ENCODE results near the gene CHST1.

The CHST1 gene

DNA sequence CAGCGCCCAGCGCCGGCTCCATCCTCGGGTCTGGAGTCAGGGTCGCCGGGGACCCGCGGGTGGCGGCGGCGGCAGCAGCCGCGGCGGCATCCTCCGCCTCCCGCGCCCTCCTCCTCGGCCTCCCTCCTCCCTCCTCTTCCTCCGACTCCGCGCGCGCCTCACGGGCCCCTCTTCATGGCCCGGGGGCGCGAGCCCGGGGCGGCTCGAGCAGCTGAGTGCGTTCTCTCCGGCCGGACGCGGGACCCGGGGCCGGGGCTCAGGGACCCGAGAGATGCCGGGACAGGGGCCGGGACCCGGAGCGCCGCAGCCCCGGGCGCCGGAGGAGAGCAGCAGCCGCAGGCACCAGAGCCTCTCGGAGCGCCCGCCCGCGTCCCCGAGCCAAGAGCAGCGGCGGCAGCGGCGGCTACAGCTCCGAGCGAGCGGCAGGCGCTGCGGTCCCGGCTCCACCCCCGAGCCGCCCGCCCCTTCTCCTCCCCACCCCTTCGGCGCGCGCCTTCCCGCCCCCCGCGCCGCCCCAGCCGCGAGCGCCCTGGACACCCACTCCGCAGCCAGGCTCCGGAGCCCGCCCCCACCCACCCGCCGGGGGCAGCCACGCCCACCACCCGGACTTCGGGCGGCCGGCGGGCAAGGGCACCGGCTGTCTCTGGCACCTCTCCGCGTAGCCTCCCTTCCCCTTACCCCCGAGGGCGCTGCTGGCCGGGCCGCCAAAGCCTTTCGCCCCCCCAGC is at the start of gene CHST1:
Gene CHST1 (minus strand): TSS at position 417 of the 727 bp plus-strand sequence. CDS start 14,699 bp downstream, outside the sequence.
- DNase-seq, result no peak

GRCh38 chr11:45713573-45713972 is 48.2 kb upstream of the CHST1 start:
- DNase-seq, result no peak

DNA sequence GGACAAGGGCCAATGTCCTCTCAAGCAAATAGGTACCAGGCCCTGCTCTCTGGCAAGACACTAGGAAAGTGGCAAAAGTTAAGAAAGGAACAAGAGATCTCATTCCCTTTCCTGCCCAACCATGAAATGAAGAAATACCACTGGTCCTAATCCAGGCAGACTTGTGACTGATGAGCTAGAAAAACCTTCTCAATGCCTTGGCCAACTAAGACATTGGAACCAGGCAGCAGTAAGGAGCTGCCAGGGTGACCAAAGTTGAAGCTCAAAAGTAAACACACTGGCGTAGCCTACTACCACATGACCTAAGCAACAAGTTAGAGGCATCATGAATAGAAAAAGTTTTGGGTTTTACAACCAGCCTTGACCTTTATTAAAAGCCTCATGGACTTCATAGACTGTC is 45.1 kb upstream of the CHST1 start:
- DNase-seq, result no peak

DNA sequence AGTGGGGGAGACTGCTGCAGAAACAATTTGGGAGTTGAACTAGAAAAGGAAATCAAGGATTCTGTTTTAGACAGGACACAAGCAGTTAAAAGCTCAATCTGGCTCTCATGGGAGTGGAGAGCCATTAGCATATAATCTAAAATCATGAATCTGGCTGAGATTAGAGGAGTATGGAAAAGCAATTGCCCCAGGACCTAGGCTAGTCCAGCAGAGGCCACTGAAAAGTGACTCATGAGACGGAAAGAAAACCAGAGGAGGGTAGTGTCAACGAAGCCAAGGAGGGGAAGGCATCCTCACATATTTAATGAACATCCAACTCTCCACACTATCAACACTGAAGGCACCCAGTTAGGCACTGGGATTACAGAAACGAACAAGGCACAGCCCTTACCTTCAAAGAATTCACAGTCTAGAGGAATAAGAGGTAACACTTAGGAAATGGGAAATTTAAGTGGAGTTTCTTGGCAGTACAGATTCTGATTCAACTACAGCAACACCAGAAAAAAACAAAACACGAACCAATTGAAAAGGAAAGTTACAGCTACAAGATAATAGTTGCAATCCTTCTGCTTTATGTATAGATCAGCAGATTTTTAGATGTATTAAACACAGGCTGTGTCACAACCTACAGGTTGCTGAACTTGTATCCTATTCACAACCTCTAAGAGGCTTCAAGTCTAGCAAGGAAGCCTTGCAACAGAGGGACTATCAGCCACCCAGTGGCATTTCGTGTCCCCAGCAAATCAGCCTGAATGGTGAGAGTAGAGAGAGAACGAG is 43.7 kb upstream of the CHST1 start:
- DNase-seq, result no peak

DNA sequence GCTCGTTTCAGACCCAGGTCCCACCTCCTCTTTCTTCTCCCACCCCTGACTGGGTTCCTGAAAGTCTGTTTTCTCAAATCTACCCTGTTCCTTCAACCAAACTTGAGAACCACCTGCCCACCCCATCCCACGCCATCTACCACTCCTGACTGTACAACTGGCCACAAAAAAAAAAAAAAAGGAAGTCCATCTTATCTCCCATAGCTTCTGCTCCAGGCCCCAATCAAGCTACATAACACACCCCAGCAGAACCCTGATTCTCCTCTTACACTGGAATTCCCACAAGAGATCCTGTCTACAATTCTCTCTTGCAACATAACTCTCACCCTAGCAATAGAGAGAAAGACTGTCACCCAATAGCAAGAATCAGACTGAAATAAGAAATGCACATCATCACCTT is 39.2 kb upstream of the CHST1 start:
- DNase-seq, result no peak

GRCh38 chr11:45704133-45704532 is 38.7 kb upstream of the CHST1 start:
- no peak for DNase-seq

GRCh38 chr11:45702511-45702910 is 37.1 kb upstream of the CHST1 start:
- no peak for DNase-seq

- DNase-seq, result no peak
Measured at GRCh38 chr11:45698777-45699497, 33.5 kb upstream of the CHST1 start.

GRCh38 chr11:45692808-45693453 is 27.5 kb upstream of the CHST1 start:
- no peak for DNase-seq

DNA sequence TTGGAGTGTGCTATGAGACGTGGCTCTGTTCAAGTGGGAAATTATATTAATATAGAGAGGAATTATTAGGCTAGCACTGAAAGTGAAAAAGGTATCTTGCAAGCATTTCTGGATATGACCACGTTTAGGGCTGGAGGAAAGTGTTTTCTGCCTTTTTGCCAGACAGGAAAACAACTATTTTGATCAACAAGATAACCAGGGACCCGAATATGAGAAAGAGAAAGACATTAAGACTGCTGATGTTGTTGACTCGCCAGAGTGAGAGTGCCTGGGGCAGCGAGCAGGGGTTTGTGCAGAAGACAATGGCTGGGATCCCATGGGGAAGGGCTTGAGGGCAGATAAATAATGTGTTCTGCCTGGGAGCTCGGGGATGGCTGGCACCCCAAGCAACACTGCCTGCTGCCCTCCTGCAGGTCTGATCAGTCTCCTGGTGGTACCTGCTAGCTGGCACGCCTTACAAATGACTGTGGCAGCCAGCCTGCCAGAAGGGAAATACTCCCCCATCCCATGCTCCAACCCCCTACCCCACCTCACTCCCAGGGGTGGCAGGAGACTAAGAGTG is 23.1 kb upstream of the CHST1 start:
- DNase-seq, result no peak

DNA sequence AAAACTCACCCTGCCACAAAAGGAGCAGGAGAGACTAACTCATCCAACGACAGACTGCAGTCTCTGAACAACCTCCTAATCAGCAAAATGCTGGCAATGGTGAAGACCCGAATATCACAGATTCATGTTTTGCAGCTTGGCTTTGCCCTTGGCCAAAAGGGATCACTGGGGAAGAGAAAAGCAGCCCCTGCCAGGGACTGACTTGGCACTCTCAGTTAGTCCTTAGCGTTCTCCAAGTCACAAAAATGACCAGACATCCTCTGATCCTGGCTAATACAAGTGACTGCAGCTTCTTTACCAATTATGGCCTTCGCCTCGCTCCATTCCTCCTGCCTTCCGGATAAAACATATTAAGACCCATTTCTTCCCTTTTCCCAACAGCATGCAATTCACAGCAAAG is 22.4 kb upstream of the CHST1 start:
- no peak for DNase-seq

DNA sequence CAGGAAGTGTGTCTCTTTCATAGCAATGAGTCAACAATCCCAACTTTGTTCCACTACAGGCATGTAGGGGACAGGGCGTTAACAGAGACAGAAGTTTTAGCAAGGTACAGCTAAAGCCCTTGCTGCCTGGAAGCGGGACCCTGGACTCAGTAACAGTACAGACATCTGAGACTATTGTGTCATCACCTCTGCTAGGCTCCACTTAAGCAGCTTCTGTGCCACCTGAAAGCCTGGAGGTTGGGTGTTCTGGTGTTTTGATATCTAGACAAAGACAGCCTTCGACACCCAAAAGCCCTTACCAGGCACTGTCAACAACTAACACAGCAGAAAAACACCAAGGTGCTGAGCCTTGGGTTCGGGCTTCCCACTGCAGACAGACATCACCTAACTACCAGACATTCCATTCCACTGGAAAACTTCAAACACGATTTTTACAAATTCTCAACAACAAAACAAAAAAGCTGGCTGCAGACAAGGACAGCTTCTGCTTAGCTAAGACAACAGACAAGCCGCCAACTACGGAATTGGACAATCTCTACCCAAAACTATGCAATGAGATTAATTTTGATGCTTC is 20.6 kb upstream of the CHST1 start:
- DNase-seq, result no peak

DNA sequence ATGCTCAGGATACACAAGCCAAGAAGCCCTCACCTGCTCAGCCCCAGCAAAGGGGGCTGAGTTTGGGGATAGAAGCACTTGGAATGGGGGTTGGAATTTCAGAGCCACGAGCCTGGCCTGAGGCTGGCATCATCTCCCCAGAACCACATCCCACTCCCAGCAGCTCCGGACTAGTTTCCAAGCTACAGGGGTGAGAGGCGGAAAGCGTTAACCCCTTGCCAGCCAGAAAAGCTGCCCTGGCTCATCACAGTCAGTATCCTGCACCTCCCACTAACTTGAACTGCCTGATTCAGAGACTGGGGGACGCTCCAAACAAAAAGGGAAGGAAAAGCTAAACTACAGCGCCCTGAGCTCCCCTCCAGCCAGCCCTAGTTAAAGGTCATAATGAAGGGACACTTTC is 19.0 kb upstream of the CHST1 start:
- no peak for DNase-seq

DNA sequence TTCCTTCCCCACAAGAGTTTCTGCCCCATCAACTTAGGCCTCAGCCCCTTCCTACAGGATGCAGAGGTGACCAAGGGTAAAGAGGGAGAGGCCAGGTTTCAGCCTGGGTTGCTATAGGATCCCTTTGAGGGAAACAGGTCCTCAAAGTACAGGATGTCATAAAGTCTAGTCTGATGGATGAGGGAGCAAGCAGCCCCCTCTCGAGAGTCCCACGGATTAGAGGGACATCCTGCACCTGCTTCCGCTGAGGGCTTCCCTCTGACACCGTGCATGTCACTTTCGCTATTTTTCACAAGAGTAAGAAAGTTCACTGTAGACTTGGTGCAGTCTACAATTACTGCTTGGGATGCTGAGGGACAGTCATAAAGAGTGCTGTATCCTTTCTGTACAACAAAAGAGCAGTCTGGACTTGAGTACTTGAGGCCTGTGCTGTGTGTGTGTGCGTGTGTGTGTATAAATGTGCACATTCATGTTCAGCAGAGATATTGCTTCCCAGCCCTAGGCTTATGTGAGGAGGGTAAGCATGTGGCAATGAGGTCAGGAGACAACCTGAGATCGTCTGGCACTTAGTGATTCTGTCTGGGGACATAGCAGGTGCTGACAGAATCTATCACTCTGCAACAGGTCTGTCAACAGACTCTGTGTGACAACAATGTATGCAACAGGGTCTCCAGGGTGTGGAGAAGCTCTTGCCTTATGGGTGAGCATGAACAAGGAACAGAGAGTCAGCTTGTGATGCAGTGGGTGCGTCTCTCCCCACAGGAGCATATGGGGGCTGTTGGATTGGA is 18.0 kb upstream of the CHST1 start:
- no peak for DNase-seq

- no peak for DNase-seq
Measured at GRCh38 chr11:45679806-45680205, 14.4 kb upstream of the CHST1 start.

- no peak for DNase-seq
Measured at GRCh38 chr11:45678976-45679375, 13.6 kb upstream of the CHST1 start.

DNA sequence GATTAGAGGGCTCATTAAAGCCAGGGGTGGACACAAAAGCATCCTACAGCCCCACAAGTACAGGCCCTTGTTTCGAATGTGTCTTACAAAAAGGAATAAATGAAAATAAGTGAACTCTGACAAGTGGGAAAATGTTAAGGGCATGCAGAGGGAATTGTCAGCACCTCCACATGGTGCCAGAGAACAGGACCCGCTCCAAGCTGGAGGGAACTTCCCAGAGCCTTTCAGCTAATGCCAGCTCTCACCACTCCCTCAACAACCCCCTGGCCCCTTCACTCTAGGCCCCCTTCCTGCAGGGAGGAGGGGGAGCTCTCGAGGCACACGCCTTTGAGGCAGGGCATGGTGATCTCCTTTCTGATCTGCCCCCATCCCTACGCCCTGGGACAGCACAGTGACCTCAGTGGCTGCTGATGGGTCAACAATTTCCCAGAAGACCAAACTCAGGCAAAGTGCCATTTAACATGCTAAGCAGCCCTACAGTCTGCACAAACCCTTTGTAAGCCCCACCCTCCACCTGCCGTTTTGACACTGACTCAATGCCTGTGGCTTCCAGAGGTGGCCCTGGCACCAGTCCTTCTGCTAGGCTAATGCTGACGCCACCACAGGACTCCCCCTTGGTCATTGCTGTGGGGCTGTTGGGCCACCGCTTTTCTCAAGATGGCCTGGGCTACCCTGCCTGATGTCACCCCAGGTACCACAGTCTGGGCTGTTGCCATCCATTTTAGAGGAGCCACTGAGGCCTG is 12.5 kb upstream of the CHST1 start:
- no peak for DNase-seq

DNA sequence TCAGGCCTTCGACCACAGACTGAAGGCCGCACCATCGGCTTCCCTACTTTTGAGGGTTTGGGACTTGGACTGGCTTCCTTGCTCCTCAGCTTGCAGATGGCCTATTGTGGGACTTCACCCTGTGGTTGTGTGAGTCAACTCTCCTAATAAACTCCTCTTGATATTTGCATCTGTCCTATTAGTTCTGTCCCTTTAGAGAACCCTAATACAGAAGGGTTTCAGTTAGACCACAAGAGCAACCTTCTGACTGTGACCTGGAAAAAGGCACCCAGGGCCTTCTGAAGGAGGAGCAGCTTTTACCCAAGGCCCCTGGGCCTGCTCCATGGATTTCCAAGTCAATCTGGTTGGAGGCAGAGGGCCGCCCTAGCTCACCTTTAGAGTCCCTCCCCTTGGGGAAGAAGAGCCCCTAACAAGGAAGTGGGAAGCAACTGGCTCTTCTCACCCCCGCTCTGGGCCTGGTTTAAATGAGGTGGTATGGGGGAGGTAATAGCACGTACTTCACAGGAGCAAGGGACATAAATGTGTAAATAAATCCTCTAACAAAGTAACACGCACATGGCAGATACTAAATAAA is 11.2 kb upstream of the CHST1 start:
- DNase-seq, result no peak

GRCh38 chr11:45675646-45676045 is 10.2 kb upstream of the CHST1 start:
- DNase-seq, result no peak

DNA sequence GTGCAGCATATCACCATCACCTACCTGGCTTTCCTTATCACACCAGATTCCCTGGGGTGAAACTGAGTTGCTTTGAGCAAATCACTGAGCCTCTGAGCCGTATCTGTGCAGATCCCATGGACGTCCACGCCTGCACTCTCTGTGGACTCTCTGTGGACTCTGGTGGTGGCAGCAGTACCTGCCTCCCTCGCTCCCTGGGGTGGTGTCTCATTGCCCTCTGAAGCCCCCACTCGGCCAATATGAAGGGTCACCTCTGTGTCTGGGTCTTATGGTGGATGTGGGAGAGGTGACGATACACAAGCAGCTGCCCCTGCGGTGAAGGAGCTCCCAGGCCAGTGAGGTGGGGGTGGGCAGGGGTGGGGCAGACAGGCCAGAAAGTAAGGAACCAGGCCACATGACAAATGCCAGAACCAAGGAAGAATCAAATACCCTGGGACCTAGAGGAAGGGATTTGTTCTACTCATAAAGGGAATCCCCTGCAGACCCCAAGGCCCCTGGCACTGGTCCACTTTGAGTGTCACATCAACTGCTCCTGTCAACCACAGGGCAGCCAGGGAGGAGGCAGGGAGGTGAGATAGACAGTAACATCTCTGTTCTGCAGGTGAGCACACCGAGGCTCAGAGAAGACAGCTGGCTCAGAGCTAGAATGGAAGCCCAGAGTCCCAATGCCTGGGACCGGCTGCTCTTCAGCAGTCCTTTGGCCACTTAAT is 9.2 kb upstream of the CHST1 start:
- no peak for DNase-seq

All from activated naive CD4-positive, alpha-beta T cell (primary cell).